ENCODE measurements around the gene MSRB1.

DNA sequence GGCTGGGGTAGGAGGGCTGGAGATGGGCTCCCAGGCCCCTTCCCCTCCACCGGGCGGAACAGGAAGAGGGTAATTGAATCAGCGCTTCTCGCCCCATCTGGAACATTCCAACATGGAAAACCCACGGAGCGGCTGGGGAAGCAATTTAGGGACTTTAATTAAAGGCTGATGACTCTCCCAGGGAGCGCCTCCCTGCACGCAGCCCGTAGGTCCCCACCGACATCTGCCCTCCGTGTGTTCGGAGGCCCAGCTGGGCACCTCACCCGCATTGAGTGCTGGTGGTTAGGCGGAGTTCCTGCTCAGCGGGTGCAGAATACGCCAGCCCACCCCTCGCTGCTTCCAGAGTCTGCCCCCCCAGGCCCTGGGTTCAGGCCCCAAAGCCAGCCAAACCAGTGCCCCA lies 34.8 kb downstream of the MSRB1 start:
- TF ChIP-seq CTCF (IDR thresholded peaks at IDR 0.05) (no peak), POLR2A (IDR thresholded peaks at IDR 0.05) (no peak)
